H9 (cell line): Measurements from ENCODE around the gene KIF1A. TPM values are rescaled to one million over a fixed set of nuclear protein-coding genes. Genes with fewer than 3 reads are reported as not detected.
A peak's percentile ranks its signal among the peaks of the same experiment; 100 is the strongest.

Experiments
- DNase-seq: peaks from one replicate; pipeline ENCODE4 v3.0.0-alpha.2; 2017
- H2AFZ ChIP-seq: one replicate; pipeline ENCODE4 v1.6.1; 2013; ENCODE audit warnings: mild to moderate bottlenecking, low read length, control low read depth, moderate library complexity
- H2AK5ac ChIP-seq: 2 replicates; pipeline ENCODE4 v1.6.1; 2013; ENCODE audit warnings: low read length, control low read depth, mixed read lengths; ENCODE audit not compliant: insufficient read length
- H2BK120ac ChIP-seq: one replicate; pipeline ENCODE4 v1.6.1; 2013; ENCODE audit warnings: low read depth, mild to moderate bottlenecking, low read length, control low read depth, inconsistent platforms; ENCODE audit not compliant: poor library complexity, severe bottlenecking
- H2BK12ac ChIP-seq: 2 replicates; pipeline ENCODE4 v1.6.1; 2013; ENCODE audit warnings: low read length, control low read depth, mixed read lengths, low read depth; ENCODE audit not compliant: insufficient read length
- H2BK15ac ChIP-seq: 2 replicates; pipeline ENCODE4 v1.6.1; 2013; ENCODE audit warnings: low read depth, low read length, control low read depth
- H2BK20ac ChIP-seq: one replicate; pipeline ENCODE4 v1.6.1; 2013; ENCODE audit warnings: low read depth, mild to moderate bottlenecking, low read length, control low read depth, inconsistent platforms; ENCODE audit not compliant: poor library complexity, severe bottlenecking
- H2BK5ac ChIP-seq: 2 replicates; pipeline ENCODE4 v1.6.1; 2013; ENCODE audit warnings: low read length, control low read depth, mixed read lengths; ENCODE audit not compliant: insufficient read length
- H3K14ac ChIP-seq: 2 replicates; pipeline ENCODE4 v1.6.1; 2013; ENCODE audit warnings: low read length, control low read depth; ENCODE audit not compliant: insufficient read depth
- H3K18ac ChIP-seq: 2 replicates; pipeline ENCODE4 v1.6.1; 2013; ENCODE audit warnings: low read depth, mild to moderate bottlenecking, mixed read lengths, low read length, control low read depth; ENCODE audit not compliant: insufficient read length
- H3K23ac ChIP-seq: 2 replicates; pipeline ENCODE4 v1.6.1; 2013; ENCODE audit warnings: low read length, control low read depth, mixed read lengths, low read depth; ENCODE audit not compliant: insufficient read length
- H3K23me2 ChIP-seq: 2 replicates; pipeline ENCODE4 v1.6.1; 2013; ENCODE audit warnings: low read depth, mild to moderate bottlenecking, mixed read lengths, low read length, control low read depth; ENCODE audit not compliant: insufficient read length, poor library complexity, severe bottlenecking
- H3K27ac ChIP-seq: 2 replicates; pipeline ENCODE4 v1.5.1; 2013; ENCODE audit warnings: low read length, control low read depth, mixed read lengths, low read depth; ENCODE audit not compliant: insufficient read length
- H3K27me3 ChIP-seq: 2 replicates; pipeline ENCODE4 v1.6.1; 2013; ENCODE audit warnings: low read length, control low read depth, inconsistent platforms; ENCODE audit not compliant: insufficient read depth
- H3K4ac ChIP-seq: 2 replicates; pipeline ENCODE4 v1.6.1; 2013; ENCODE audit warnings: low read depth, mild to moderate bottlenecking, control low read depth, inconsistent platforms, low read length, moderate library complexity
- H3K4me1 ChIP-seq: 2 replicates; pipeline ENCODE4 v1.6.1; 2013; ENCODE audit warnings: low read length, control low read depth, inconsistent platforms; ENCODE audit not compliant: insufficient read depth
- H3K4me2 ChIP-seq: 2 replicates; pipeline ENCODE4 v1.6.1; 2013; ENCODE audit warnings: low read length, control low read depth, mixed read lengths; ENCODE audit not compliant: insufficient read length, insufficient read depth
- H3K56ac ChIP-seq: 2 replicates; pipeline ENCODE4 v1.6.1; 2013; ENCODE audit warnings: low read depth, mild to moderate bottlenecking, mixed read lengths, low read length, control low read depth; ENCODE audit not compliant: insufficient read length
- H3K79me1 ChIP-seq: 2 replicates; pipeline ENCODE4 v1.6.1; 2013; ENCODE audit warnings: low read depth, mild to moderate bottlenecking, moderate library complexity, low read length, control low read depth, inconsistent platforms; ENCODE audit not compliant: insufficient read depth, poor library complexity, severe bottlenecking
- H3K79me2 ChIP-seq: 2 replicates; pipeline ENCODE4 v1.6.1; 2013; ENCODE audit warnings: low read length, control low read depth, inconsistent platforms; ENCODE audit not compliant: insufficient read depth
- H3K9ac ChIP-seq: 2 replicates; pipeline ENCODE4 v1.6.1; 2013; ENCODE audit warnings: low read length, control low read depth, mixed read lengths; ENCODE audit not compliant: insufficient read length; ENCODE audit errors: extremely low read depth
- H3K9me3 ChIP-seq: one replicate; pipeline ENCODE4 v1.6.1; 2013; ENCODE audit warnings: low read depth, low read length, inconsistent platforms; ENCODE audit not compliant: control insufficient read depth
- H3T11ph ChIP-seq: one replicate; pipeline ENCODE4 v1.6.1; 2013; ENCODE audit warnings: mild to moderate bottlenecking, low read length, control low read depth, inconsistent platforms
- H4K20me1 ChIP-seq: one replicate; pipeline ENCODE4 v1.6.1; 2013; ENCODE audit not compliant: control insufficient read depth, insufficient read length, insufficient read depth
- H4K5ac ChIP-seq: 2 replicates; pipeline ENCODE4 v1.6.1; 2013; ENCODE audit warnings: low read depth, mild to moderate bottlenecking, mixed read lengths, low read length, control low read depth; ENCODE audit not compliant: insufficient read length
- H4K8ac ChIP-seq: replicated peaks from 2 replicates; pipeline ENCODE4 v1.6.1; 2013; ENCODE audit warnings: low read length, control low read depth, mixed read lengths, low read depth; ENCODE audit not compliant: insufficient read length
- H4K91ac ChIP-seq: 2 replicates; pipeline ENCODE4 v1.6.1; 2013; ENCODE audit warnings: low read depth, mild to moderate bottlenecking, moderate library complexity, mixed read lengths, low read length, control low read depth; ENCODE audit not compliant: insufficient read length
- H3K27ac Mint-ChIP-seq, 3 experiments: 2 replicates in 2 of 3; 3 replicates in 1 of 3; pipeline ENCODE4 v1.8.0; 2020 to 2021; ENCODE audit warnings: mixed read lengths in 3 of 3, mild to moderate bottlenecking in 1 of 3, moderate library complexity in 1 of 3
- H3K27me3 Mint-ChIP-seq: 2 replicates; pipeline ENCODE4 v1.8.0; 2021; ENCODE audit warnings: low read depth, mild to moderate bottlenecking, moderate library complexity, mixed read lengths
- H3K36me3 Mint-ChIP-seq, 3 experiments: 2 replicates in 2 of 3; 3 replicates in 1 of 3; pipeline ENCODE4 v1.8.0; 2020 to 2021; ENCODE audit warnings: low read depth in 3 of 3, mixed read lengths in 3 of 3; ENCODE audit not compliant: insufficient read depth in 1 of 3
- H3K4me1 Mint-ChIP-seq, 2 experiments: 2 replicates each; pipeline ENCODE4 v1.8.0; 2020; ENCODE audit warnings: mixed read lengths in 2 of 2
- H3K4me3 Mint-ChIP-seq, 2 experiments: 2 replicates in 1 of 2; 3 replicates in 1 of 2; pipeline ENCODE4 v1.8.0; 2020 to 2021; ENCODE audit warnings: mild to moderate bottlenecking in 2 of 2, mixed read lengths in 2 of 2, moderate library complexity in 1 of 2
- H3K9me3 Mint-ChIP-seq, 2 experiments: 2 replicates in 1 of 2; 3 replicates in 1 of 2; pipeline ENCODE4 v1.8.0; 2020; ENCODE audit warnings: mild to moderate bottlenecking in 2 of 2, mixed read lengths in 2 of 2, moderate library complexity in 1 of 2
- WGBS: extraction: QIAGEN DNeasy Blood & Tissue Kit; methylation state at CpG from one replicate; pipeline ENCODE4 v1.1.7; 2013; ENCODE audit warnings: missing lambda C conversion rate, low lambda C conversion rate, mixed read lengths; ENCODE audit not compliant: insufficient read length; ENCODE audit errors: extremely low coverage; 5-methylcytosine and 5-hydroxymethylcytosine counted together
- total RNA-seq: library from RNA; stranded (reverse); gene quantifications from 2 replicates; pipeline ENCODE4 v1.2.1, GENCODE V29; 2021
- TF ChIP-seq, protein P1 (sequence below): fragments of 200-600 bp; sonication (generic); conservative IDR thresholded peaks from 3 replicates; pipeline ENCODE4 v1.8.0; 2021; ENCODE audit warnings: antibody characterized with exemption, mild to moderate bottlenecking

KIF1A gene
- total RNA-seq, 1 experiment from 2014 or later: 204 TPM

DNA sequence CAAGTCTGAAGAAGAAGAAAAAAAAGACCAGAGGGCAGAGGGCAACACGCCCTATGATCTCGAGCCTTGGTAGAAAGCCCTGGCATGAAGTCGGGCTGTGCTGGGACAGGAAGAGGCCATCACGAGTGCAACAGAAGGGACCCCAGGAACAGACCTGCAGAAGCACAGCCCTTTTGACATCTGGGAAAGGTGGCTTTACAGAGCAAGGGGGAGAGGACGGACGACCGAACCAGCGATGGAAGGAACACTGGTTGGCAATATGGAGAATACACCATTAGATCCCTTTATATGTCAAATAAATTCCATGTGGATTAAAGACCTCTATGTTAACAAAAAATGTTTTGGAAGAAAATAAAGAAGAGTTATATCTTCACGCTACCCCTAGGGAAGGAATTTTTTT, 10.7 kb downstream of the KIF1A start:
- H4K20me1 ChIP-seq: peaks cover 2% of the 10 kb centered on the region
- TF ChIP-seq, protein P1, sequence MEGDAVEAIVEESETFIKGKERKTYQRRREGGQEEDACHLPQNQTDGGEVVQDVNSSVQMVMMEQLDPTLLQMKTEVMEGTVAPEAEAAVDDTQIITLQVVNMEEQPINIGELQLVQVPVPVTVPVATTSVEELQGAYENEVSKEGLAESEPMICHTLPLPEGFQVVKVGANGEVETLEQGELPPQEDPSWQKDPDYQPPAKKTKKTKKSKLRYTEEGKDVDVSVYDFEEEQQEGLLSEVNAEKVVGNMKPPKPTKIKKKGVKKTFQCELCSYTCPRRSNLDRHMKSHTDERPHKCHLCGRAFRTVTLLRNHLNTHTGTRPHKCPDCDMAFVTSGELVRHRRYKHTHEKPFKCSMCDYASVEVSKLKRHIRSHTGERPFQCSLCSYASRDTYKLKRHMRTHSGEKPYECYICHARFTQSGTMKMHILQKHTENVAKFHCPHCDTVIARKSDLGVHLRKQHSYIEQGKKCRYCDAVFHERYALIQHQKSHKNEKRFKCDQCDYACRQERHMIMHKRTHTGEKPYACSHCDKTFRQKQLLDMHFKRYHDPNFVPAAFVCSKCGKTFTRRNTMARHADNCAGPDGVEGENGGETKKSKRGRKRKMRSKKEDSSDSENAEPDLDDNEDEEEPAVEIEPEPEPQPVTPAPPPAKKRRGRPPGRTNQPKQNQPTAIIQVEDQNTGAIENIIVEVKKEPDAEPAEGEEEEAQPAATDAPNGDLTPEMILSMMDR: no peak
- peaks cover 14 to 22% of the 10 kb centered on the region in 2 experiments for H3K4me1 Mint-ChIP-seq
- peaks cover 1% of the 10 kb centered on the region; the same call in 1 of the 2 replicates for H3K27me3 Mint-ChIP-seq
- H3K27ac Mint-ChIP-seq: peak overlapping the region in 2 of 3 experiments; percentile 21 to 69; a peak in 3 of 7 replicates
- H3K4me3 Mint-ChIP-seq: no peak overlapping the region
- WGBS: no CpG with 5 or more reads among the region's 9 CpGs
- no peak overlapping the region for H3K56ac ChIP-seq
- H3K4ac ChIP-seq: no peak overlapping the region
- H2BK20ac ChIP-seq: no peak overlapping the region
- peaks cover 15 to 16% of the 10 kb centered on the region in 2 experiments for H3K9me3 Mint-ChIP-seq
- no peak overlapping the region for H3K18ac ChIP-seq
- no peak overlapping the region for H3T11ph ChIP-seq
- no peaks in the 10 kb centered on the region for H3K23me2 ChIP-seq
- H3K4me1 ChIP-seq: peaks cover 3% of the 10 kb centered on the region; the same call in 1 of the 2 replicates
- no peak overlapping the region for H2AFZ ChIP-seq
- DNase-seq: no peak
- no peaks in the 10 kb centered on the region for H3K27me3 ChIP-seq
- H3K23ac ChIP-seq: no peak overlapping the region
- no peak overlapping the region for H2BK12ac ChIP-seq
- H4K91ac ChIP-seq: no peak overlapping the region
- H2BK5ac ChIP-seq: no peak overlapping the region
- no peak overlapping the region for H3K27ac ChIP-seq
- H2AK5ac ChIP-seq: no peak overlapping the region
- H4K5ac ChIP-seq: no peak overlapping the region
- peaks cover 48% of the 10 kb centered on the region; the same call in 1 of the 2 replicates for H3K79me2 ChIP-seq
- peaks cover 43 to 75% (median 60%) of the 10 kb centered on the region in 3 experiments for H3K36me3 Mint-ChIP-seq
- H3K4me2 ChIP-seq: no peak overlapping the region
- no peak overlapping the region for H3K9ac ChIP-seq
- no peak overlapping the region for H2BK15ac ChIP-seq
- H3K14ac ChIP-seq: no peak overlapping the region
- no peaks in the 10 kb centered on the region for H3K9me3 ChIP-seq
- H4K8ac ChIP-seq: no peak overlapping the region
- no peak overlapping the region for H2BK120ac ChIP-seq
- peaks cover 10% of the 10 kb centered on the region for H3K79me1 ChIP-seq
